Purkinje cell (primary cell): Measurements from ENCODE around the gene RBCK1. TPM values are rescaled to one million over a fixed set of nuclear protein-coding genes. Genes with fewer than 3 reads are reported as not detected.

ENCODE experiments used
- polyA plus RNA-seq: library from polyadenylated mRNA; unstranded; fragments of >200 nt; fragmentation: Nextera tagmentation; gene quantifications from 2 replicates; pipeline ENCODE4 v1.2.1, GENCODE V29; 2014

RBCK1 gene
- 7.3 and 9.6 TPM in 2 replicates for polyA plus RNA-seq

GRCh38 chr20:407953-408842 lies at the start of gene RBCK1:
Gene RBCK1, plus strand, starts transcription at chr20:408299. Its CDS starts 459 bp downstream, at chr20:408758.

GRCh38 chr20:462199-462991 lies 54.3 kb downstream of the RBCK1 start, which contains the start of gene TBC1D20:
Gene TBC1D20, minus strand, starts transcription at chr20:462533. Its CDS starts 128 bp downstream, at chr20:462405.

Other genes with a start within 250 kb of the RBCK1 start
- gene DEFB128, start 218.6 kb upstream of the RBCK1 start, polyA plus RNA-seq: not detected in 2 replicates
- not detected in 2 replicates for gene DEFB129, start 181.0 kb upstream of the RBCK1 start, polyA plus RNA-seq
- not detected in 2 replicates for gene DEFB132, start 150.6 kb upstream of the RBCK1 start, polyA plus RNA-seq
- 8.5 and 9.2 TPM in 2 replicates for gene C20orf96, start 117.5 kb upstream of the RBCK1 start, polyA plus RNA-seq
- 0.94 and 1.8 TPM in 2 replicates for gene ZCCHC3, start 110.7 kb upstream of the RBCK1 start, polyA plus RNA-seq
- 0.24 and 0.98 TPM in 2 replicates for gene SOX12, start 82.7 kb upstream of the RBCK1 start, polyA plus RNA-seq
- 97.1 and 111 TPM in 2 replicates for gene NRSN2, start 61.2 kb upstream of the RBCK1 start, polyA plus RNA-seq
- gene TRIB3, start 27.5 kb upstream of the RBCK1 start, polyA plus RNA-seq: 2.4 TPM in 1 of 2 replicates, not detected in the other
- 9.2 and 12.6 TPM in 2 replicates for gene TBC1D20, start 54.2 kb downstream of the RBCK1 start, polyA plus RNA-seq
- 127 and 135 TPM in 2 replicates for gene CSNK2A1, start 135.5 kb downstream of the RBCK1 start, polyA plus RNA-seq
- gene TCF15, start 202.0 kb downstream of the RBCK1 start, polyA plus RNA-seq: not detected in 2 replicates
- 13.0 and 14.5 TPM in 2 replicates for gene SRXN1, start 244.9 kb downstream of the RBCK1 start, polyA plus RNA-seq